HG02938 (cell line): ENCODE results near the gene SCNN1G.
"Not testable (repeated sequence)": the region's sequence is repeated elsewhere in the genome, so short reads cannot be mapped to it uniquely, and the experiment has no call there.

Source experiments
- ATAC-seq: cut with Tn5 transposase; IDR thresholded peaks from one replicate; pipeline ENCODE4 v1.9.1; 2021; ENCODE audit warnings: mild to moderate bottlenecking, moderate library complexity; ENCODE audit not compliant: unreplicated experiment

SCNN1G gene

GRCh38 chr16:23182679-23183542 is at the start of gene SCNN1G:
Gene SCNN1G, plus strand, starts transcription at chr16:23182745. Its CDS starts 3,527 bp downstream, at chr16:23186272.
- ATAC-seq: no peak

GRCh38 chr16:23132775-23133463 is 49.6 kb upstream of the SCNN1G start:
- no peak for ATAC-seq

- no peak for ATAC-seq
Measured at GRCh38 chr16:23134274-23134673, 48.3 kb upstream of the SCNN1G start.

GRCh38 chr16:23137256-23137655 is 45.3 kb upstream of the SCNN1G start:
- ATAC-seq: no peak

GRCh38 chr16:23137818-23138217 is 44.7 kb upstream of the SCNN1G start:
- no peak for ATAC-seq

GRCh38 chr16:23140107-23140506 is 42.4 kb upstream of the SCNN1G start:
- ATAC-seq: no peak

- no peak for ATAC-seq
Measured at GRCh38 chr16:23141033-23141432, 41.5 kb upstream of the SCNN1G start.

- ATAC-seq: no peak
Measured at GRCh38 chr16:23141500-23141899, 41.0 kb upstream of the SCNN1G start.

- no peak for ATAC-seq
Measured at GRCh38 chr16:23141959-23142740, 40.4 kb upstream of the SCNN1G start.

GRCh38 chr16:23143391-23143790 is 39.2 kb upstream of the SCNN1G start:
- ATAC-seq: no peak

GRCh38 chr16:23144393-23144792 is 38.2 kb upstream of the SCNN1G start:
- ATAC-seq: not testable (repeated sequence)

- ATAC-seq: no peak
Measured at GRCh38 chr16:23145186-23145585, 37.4 kb upstream of the SCNN1G start.

- no peak for ATAC-seq
Measured at GRCh38 chr16:23145608-23146007, 36.9 kb upstream of the SCNN1G start.

- no peak for ATAC-seq
Measured at GRCh38 chr16:23146877-23147601, 35.5 kb upstream of the SCNN1G start.

- ATAC-seq: no peak
Measured at GRCh38 chr16:23147666-23148065, 34.9 kb upstream of the SCNN1G start.

GRCh38 chr16:23148166-23148512 is 34.4 kb upstream of the SCNN1G start:
- ATAC-seq: no peak

- peak; percentile 33 for ATAC-seq
Measured at GRCh38 chr16:23148513-23149266, 33.9 kb upstream of the SCNN1G start.

GRCh38 chr16:23149267-23149992 is 33.1 kb upstream of the SCNN1G start, which contains the start of gene USP31:
Gene USP31, minus strand, starts transcription at chr16:23149452. Its CDS starts 182 bp downstream, at chr16:23149270.
- ATAC-seq: peak; percentile 91

- no peak for ATAC-seq
Measured at GRCh38 chr16:23149993-23150364, 32.6 kb upstream of the SCNN1G start.
